HG03280 (cell line): ENCODE results near the gene ANAPC4.
A peak's percentile ranks its signal among the peaks of the same experiment; 100 is the strongest.

Experiments
- ATAC-seq: cut with Tn5 transposase; IDR thresholded peaks from one replicate; pipeline ENCODE4 v1.9.1; 2021; ENCODE audit warnings: mild to moderate bottlenecking, moderate library complexity; ENCODE audit not compliant: unreplicated experiment

The ANAPC4 gene

DNA sequence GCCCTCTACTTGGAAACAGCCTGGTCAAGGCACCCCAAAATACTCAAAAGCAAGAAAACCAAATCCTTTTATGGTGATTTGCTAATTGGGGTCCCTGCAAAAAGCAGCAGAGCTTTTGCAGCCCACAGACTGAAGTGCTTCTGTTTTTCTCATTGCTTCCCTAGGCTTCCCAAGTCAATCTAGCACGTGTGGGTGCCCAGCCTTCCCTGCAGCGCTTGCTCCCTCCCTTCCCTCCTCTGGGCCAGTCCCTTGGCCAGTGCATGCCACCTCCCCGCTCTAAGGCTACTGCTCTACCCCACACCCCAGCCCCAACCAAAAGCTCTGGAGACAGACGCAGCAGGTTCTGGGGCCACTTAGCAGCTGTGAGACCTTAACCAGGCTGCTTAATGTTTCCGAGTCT is 53.6 kb downstream of the ANAPC4 start:
- ATAC-seq: no peak

DNA sequence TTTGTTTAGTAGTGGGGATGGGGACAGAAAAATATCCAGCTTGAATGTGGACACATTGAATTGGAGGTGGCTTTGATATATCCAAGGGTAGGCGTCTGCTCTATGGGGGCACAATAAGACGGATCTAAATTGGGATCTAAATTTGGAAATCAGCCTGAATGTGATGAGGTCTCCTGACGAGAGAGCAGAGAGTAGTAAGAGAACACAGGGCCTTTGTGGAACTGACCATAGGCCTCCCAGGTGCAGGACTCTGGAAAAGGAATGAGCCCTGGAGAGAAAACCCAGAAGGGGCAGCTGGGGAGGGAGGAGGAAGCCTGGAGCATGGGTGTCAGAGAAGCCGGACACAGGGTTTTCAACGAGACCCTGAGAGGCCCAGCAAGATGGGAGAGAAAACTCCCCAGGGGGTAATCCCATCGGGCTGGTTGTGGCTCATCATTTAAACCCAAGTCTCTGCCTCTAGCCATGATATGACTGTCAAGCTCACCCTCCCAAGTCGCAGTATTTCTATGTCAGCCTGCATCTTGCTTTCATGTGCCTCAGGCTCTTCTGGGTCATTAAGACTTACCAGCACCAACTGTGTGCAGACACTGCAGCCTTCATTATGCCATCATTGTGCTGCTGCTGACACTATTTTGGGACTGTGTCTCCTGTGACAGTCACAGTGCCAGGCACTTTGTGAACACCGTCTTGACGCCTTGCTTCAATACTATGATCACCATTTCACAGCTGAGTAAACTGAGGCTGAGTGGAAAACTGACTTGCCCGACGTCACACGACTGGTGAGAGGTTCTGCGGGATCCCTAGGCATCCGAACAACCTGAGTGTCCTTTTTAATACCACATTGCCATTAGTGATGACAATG is 57.1 kb downstream of the ANAPC4 start:
- no peak for ATAC-seq

DNA sequence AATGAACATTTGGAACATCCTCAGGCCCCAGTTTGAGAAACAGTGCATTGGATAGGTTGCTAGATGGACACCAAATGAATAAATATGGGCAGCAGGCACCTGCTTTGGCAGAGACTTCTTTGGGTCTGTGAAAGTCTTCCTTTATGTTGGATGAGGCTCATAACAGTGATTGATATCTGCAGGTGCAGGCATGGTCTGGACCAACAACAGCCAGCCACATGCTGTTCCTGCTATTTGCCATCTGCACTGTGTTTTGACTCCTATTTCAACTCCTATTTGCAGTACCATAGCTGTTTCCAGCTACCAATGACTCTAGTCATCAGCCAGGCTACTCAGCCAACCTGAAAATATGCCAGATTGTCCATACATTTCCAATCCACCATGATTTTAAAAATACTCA is 60.9 kb downstream of the ANAPC4 start:
- no peak for ATAC-seq

GRCh38 chr4:25439918-25440477 is 62.9 kb downstream of the ANAPC4 start:
- peak; percentile 70 for ATAC-seq

- ATAC-seq: no peak
Observed at GRCh38 chr4:25440478-25441030, 63.5 kb downstream of the ANAPC4 start.

DNA sequence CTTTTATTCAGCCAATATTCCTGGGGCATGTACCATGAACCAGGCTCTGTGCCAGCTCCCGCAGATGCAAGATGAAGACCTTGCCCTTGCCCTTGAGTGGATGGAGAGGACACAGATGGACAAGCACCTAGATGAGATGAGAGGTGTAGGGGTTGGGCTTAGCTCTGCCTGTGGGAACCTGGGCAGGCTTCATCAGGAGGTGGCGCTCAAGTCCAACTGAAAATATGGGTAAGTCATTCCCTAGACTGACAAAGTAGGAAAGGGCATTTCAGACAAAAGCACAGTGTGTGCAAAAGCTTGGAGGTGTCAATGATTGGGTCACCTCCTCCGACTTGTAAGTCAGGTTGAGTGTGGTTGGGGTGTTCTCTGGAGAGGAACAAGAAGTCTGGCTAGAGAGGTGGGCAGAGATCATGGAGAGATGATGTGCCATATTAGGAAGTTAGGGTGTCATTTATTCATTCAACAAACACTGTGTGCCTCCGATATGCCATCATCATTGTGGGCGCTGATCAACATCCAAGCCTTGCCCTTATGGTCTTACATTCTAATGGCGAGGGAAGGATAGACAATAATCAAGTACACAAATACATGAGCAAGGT is 64.6 kb downstream of the ANAPC4 start:
- no peak for ATAC-seq

- no peak for ATAC-seq
Observed at GRCh38 chr4:25442863-25443307, 65.8 kb downstream of the ANAPC4 start.

DNA sequence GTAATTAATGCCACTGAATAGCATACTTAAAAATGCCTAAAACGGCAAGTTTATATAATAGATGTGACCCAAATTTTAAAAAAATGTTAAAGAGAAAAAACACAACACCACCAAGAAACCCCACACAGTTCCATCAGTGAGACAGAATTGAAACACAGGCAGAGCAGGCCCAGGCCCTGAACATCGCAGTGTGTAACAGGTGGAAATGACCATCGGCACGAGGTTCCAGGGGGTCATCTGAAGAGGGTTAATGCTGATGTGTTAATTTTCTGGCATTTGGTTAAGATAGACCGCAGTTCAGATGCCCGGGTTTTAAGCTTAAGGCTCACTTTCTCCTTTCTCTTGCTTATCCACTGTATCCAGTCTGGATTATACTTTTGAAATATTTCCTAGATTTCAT is 66.8 kb downstream of the ANAPC4 start:
- ATAC-seq: no peak

DNA sequence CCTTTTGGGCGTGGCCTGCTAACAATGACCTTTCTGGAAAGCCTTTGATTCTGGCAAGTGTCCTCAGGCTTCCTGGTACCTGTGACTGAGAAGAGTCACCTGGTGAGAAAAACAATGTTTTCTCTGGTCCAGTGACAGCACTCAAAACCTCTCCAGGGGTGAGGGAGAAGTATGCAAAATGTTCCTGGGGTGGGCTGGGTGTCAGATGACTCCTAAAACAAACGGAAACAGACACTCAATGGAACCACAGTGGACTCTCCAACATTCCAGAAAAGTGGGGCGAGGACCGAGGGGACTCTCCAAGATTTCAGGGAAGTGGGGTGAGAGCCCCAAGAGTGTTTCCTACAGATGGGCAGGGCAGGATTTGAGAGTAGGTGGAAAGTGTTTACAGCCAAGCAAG is 69.5 kb downstream of the ANAPC4 start:
- ATAC-seq: no peak

DNA sequence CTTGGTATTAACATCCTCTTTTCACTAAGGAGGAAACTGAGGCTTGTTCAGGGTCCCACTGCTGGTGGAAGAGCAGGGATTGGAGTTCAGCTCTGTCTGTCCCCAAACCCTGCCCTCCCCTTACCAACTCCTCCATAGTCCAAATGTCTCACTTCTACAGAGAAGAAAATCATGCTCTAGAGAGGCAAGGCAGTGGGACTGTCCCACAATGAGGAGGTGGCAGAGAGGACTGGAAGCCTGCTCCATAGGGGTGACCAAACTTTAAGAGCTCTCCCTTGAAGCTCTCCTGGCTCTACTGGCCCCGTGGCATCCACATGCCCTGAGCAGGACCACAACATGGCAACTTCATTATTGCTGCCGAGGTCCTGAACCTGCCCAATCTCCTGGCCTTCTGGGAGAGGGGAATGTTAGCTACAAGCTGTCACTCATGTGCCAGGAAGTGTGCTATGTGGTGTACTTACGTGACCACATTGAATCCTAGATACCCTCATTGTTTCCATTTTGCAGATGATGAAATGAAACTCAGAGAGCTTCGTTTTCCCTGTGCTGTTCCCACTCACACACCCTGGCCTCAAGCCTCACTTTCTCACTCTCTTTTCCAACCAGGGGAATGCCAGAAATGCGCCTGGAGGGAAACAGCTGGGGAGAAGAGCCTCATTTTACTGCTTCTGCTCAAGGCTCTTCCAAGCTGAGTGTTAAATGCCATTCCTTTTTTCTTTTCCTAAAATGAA is 71.5 kb downstream of the ANAPC4 start:
- no peak for ATAC-seq

DNA sequence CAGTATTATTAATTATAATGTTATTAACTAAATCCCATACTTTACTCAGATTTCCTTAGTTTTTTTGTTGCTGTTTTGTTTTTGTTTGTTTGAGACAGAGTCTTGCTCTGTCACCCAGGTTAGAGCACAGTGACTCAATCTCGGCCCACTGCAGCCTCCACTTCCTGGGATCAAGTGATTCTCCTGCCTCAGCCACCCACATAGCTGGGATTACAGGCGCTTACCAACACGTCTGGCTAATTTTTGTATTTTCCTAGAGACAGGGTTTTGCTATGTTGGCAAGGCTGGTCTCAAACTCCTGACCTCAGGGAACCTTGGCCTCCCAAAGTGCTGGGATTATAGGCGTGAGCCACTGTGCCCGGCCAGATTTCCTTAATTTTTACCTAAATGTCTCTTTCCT is 72.2 kb downstream of the ANAPC4 start:
- ATAC-seq: no peak

- no peak for ATAC-seq
Observed at GRCh38 chr4:25449688-25450087, 72.6 kb downstream of the ANAPC4 start.

- no peak for ATAC-seq
Observed at GRCh38 chr4:25450491-25450901, 73.4 kb downstream of the ANAPC4 start.

DNA sequence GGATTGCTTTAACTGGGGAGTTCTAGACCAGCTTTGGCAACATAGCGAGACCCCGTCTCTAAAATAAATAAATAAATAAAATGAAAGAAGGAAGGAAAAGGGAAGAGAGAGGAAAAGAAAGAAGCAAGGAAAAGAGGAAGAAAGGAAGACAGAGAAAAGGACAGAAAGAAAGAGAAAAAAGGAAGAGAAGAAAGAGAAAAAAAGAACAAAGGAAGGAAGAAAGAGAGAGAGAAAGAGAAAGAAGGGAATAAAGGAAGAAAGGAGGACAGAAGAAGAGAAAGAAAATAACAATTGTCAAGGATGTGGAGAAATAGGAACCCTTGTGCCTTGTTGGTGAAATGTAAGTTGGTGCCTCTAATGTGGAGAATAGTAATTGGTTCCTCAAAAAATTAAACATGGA is 74.6 kb downstream of the ANAPC4 start:
- ATAC-seq: no peak

DNA sequence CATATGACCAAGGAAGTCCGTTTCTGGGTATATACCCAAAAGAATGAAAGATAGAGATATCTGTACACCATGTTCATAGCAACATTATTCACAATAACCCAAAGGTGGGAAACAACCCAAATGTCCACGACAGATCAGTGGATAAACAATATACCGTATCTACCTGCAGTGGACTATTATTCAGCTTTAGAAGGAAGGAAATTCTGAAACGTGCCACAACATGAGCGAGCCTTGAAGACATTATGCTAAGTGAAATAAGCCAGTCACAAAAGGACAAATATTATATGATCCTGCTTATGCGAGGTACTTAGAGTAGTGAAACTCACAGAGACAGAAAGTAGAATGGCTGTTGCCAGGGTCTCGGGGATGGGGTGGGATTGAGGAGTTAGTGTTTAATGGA is 75.0 kb downstream of the ANAPC4 start:
- no peak for ATAC-seq

GRCh38 chr4:25454476-25454875 is 77.4 kb downstream of the ANAPC4 start:
- no peak for ATAC-seq

DNA sequence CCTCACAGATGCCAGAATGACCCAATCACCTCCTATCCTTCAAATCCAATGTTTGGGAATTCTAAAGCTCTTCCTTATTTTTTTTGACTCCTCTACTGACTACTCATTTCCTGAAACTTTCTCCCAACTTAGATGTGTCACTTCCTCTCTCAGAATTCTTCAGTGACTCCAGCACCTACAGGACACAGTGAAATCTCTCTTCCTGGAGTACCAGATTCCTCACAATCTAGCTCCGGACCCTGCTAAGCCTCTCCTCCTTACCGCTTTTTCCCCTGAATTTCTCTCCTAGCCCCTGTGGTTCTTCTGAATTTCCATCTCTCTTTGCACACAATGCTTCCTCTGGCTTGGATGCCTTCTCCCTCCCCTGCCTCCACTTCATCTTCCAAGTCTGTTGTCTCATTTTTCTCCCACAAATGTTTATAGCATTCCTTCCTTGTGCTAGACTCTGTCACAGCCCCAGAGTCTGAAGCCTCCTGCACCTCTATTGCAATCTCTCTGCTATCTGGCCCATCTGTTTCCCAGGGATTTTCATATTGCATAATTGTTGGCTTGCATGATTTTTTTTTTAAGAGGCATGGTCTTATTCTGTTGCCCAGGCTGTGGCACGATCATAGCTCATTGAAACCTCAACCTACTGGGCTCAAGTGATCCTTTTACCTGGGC is 80.1 kb downstream of the ANAPC4 start:
- no peak for ATAC-seq

GRCh38 chr4:25466966-25467697 is 90.1 kb downstream of the ANAPC4 start:
- no peak for ATAC-seq

GRCh38 chr4:25467843-25468242 is 90.8 kb downstream of the ANAPC4 start:
- ATAC-seq: no peak
